Measurements from ENCODE around the gene TOP2B.

Gene TOP2B

DNA sequence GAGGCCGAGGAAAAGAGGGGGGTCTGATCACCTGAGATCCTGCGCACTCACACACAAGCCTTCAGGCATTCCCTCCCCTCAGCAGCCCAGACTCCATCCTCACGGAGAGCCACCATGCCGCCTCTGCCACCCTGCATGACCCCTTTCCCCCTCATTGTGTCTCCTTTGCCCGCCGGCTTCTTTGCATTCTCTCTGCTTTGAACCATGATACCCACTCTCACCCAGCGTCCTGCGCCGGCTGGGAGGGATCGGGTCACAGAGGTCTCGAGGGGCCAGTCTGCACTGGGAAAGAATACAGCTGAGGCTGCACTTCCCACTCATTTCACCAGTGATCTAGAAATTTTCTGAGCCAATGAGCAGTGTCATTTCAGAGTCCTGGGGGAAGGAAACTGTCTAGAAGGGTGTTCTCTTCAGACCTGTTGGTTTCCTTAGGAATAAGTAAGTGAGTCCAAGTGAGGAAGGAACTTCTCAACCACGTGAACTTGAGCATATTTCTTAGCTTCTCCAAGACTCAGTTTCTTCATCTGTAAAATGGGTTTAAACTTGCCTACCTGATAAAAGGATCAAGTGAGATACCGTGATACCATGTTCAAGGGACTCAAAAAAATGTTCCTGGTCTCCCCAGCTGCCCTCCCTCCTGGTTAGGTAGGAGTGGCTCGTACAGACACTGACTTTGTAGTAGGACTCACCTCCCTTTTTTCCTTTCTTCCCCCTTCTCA lies 96.7 kb downstream of the TOP2B start:
- TF ChIP-seq, protein P1, sequence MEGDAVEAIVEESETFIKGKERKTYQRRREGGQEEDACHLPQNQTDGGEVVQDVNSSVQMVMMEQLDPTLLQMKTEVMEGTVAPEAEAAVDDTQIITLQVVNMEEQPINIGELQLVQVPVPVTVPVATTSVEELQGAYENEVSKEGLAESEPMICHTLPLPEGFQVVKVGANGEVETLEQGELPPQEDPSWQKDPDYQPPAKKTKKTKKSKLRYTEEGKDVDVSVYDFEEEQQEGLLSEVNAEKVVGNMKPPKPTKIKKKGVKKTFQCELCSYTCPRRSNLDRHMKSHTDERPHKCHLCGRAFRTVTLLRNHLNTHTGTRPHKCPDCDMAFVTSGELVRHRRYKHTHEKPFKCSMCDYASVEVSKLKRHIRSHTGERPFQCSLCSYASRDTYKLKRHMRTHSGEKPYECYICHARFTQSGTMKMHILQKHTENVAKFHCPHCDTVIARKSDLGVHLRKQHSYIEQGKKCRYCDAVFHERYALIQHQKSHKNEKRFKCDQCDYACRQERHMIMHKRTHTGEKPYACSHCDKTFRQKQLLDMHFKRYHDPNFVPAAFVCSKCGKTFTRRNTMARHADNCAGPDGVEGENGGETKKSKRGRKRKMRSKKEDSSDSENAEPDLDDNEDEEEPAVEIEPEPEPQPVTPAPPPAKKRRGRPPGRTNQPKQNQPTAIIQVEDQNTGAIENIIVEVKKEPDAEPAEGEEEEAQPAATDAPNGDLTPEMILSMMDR (IDR thresholded peaks at IDR 0.05) = no peak
- Histone ChIP-seq H3K9me3 (no peaks in the 10 kb centered on the region), H3K27me3 (no peaks in the 10 kb centered on the region), H3K4me1 (peaks cover 0 to 6% (median 2%) of the 10 kb centered on the region in 4 donors), H3K27ac (no peak overlapping the region), H3K4me3 (no peak overlapping the region), H3K36me3 (peaks cover 0 to 16% (median 0%) of the 10 kb centered on the region in 3 donors)
- no peak for DNase-seq
- intact Hi-C loops (cut with DNase I; ENCODE audit: low total_unique reads) = no loop called here

DNA sequence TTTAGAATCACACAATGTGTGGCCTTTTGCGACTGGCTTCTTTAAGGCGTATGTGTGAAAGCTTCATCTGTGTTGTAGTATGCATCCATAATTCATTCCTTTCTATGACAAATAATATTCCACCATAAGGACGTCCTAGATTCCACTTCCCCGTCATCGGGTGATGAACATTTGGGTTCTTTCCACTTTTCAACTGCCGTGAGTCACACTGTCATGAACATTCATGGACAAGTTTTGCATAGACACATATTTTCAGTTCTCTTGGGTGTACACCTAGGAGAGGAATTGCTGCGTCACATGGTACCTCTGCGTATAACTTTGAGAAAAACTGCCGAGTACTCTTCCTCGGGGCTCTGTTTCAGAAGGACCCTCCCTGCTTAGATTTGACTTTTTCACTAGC lies 97.3 kb downstream of the TOP2B start:
- intact Hi-C loops (cut with DNase I; ENCODE audit: low total_unique reads) = no loop called here
- Histone ChIP-seq H3K4me1 (peaks cover 0 to under 1% (median 0%) of the 10 kb centered on the region in 4 donors), H3K27me3 (no peaks in the 10 kb centered on the region), H3K27ac (no peak overlapping the region), H3K4me3 (no peak overlapping the region), H3K36me3 (peaks cover 0 to 16% (median 0%) of the 10 kb centered on the region in 3 donors), H3K9me3 (no peaks in the 10 kb centered on the region)
- DNase-seq = no peak
- TF ChIP-seq, protein P1 (IDR thresholded peaks at IDR 0.05) = no peak

DNA sequence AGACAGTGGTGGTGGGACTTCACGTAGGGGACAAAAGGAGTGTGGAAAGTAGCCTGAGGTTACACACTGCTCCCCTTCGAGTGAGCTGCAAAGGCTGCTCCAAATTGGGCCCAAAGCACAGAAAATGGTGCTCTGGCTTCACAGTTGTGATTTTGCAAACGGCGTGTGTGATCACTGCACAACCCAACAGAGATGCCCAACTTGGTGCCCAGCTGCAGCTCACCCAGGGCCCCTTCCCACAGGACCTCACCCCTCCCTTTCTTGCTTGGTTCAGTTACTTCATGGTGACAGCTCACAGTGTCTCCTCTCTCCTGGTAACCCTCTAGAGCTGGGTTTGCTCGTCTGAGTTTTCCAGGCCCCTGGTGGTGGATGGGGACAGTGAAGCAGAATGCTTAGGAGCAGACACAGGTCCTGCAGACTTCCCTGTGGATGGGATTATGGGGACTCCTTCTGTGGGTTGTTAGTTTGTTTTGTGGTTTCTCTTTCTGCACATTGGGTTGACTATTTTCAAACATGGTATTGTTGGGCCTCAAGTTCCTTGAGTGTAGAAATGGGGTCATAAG lies 98.3 kb downstream of the TOP2B start:
- intact Hi-C loops (cut with DNase I; ENCODE audit: low total_unique reads) = no loop called here
- TF ChIP-seq, protein P1 (IDR thresholded peaks at IDR 0.05) = no peak
- no peaks in the 10 kb centered on the region for H3K9me3 ChIP-seq
- no peak overlapping the region for H3K4me3 ChIP-seq
- peaks cover 0 to 15% (median 0%) of the 10 kb centered on the region in 3 donors for H3K36me3 ChIP-seq
- no peak overlapping the region for H3K27ac ChIP-seq
- no peak for DNase-seq
- H3K27me3 ChIP-seq = no peaks in the 10 kb centered on the region
- peaks cover 0 to 9% (median 0%) of the 10 kb centered on the region in 4 donors for H3K4me1 ChIP-seq

DNA sequence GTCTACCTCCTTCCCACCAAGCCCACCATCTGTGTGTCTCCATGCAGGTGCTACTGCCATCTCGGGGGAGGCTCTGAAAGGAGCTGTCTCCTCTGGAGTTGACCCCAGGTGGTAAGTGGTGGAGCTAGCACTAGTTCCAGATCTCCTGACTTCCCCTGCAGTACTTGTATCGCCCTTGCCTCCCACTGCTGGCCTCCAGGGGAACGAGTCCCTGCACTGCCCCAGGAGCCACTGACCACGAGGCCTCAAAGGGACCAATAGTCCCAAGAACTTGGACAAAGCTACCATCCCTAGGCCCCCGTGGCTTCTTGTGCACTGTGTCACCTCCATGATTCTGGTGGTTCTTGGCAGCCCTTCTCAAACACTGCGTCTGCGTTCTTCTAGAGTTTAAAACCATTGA lies 98.9 kb downstream of the TOP2B start:
- no peaks in the 10 kb centered on the region for H3K27me3 ChIP-seq
- DNase-seq = no peak
- H3K4me1 ChIP-seq = peaks cover 0 to 15% (median 0%) of the 10 kb centered on the region in 4 donors
- H3K9me3 ChIP-seq = no peaks in the 10 kb centered on the region
- no peak overlapping the region for H3K4me3 ChIP-seq
- TF ChIP-seq, protein P1 (IDR thresholded peaks at IDR 0.05) = no peak
- intact Hi-C loops (cut with DNase I; ENCODE audit: low total_unique reads) = no loop called here
- no peak overlapping the region for H3K27ac ChIP-seq
- H3K36me3 ChIP-seq = peaks cover 0 to 8% (median 0%) of the 10 kb centered on the region in 3 donors

DNA sequence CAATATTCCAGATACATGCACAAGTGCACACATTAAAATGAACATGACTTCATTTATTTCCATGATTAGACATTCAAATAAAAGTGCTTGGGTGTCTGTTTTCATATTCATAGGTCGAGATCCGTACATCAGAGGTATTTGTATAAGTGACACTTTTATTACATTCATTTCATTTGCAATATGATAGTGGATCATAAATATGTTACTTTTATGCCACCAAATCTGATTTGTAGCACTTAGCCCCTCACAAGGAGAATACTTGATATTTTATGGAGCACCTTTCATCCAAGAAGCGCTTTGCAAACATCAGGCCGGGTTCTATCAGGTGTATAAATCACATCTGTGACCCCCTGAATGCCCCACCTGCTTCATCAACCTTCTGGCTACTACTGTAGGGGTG lies 100.6 kb downstream of the TOP2B start:
- Histone ChIP-seq H3K4me3 (no peak overlapping the region), H3K27me3 (no peaks in the 10 kb centered on the region), H3K9me3 (no peaks in the 10 kb centered on the region), H3K27ac (no peak overlapping the region), H3K4me1 (peaks cover 0 to 17% (median under 1%) of the 10 kb centered on the region in 4 donors), H3K36me3 (no peaks in the 10 kb centered on the region)
- no peak for DNase-seq
- TF ChIP-seq, protein P1 (IDR thresholded peaks at IDR 0.05) = no peak
- intact Hi-C loops (cut with DNase I; ENCODE audit: low total_unique reads) = no loop called here
